HG02623 (cell line): ENCODE measurements around the gene PIP4K2A.
A peak's percentile ranks its signal among the peaks of the same experiment; 100 is the strongest.

Experiments used
- ATAC-seq: cut with Tn5 transposase; IDR thresholded peaks from one replicate; pipeline ENCODE4 v1.9.1; 2021; ENCODE audit warnings: moderate library complexity; ENCODE audit not compliant: unreplicated experiment

PIP4K2A gene

DNA sequence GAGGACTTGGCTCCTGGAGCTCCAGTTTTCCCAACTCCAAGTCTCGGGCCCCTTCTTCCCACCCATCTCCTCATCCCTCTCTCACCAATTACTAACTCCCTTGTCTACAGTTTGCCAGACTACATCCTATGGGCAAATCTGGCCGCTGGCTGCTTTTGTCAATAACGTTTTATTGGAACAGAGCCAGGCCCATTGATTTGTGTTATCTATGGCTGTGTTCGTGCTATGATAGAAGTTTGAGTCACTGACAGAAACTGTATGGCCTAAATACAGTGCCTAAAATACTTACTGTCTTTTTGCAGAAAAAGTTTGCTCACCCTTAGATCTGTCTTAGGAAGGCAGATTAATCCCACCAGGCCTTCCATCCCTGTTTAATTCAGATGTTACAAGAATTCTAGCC, 71.3 kb downstream of the PIP4K2A start:
- no peak for ATAC-seq

DNA sequence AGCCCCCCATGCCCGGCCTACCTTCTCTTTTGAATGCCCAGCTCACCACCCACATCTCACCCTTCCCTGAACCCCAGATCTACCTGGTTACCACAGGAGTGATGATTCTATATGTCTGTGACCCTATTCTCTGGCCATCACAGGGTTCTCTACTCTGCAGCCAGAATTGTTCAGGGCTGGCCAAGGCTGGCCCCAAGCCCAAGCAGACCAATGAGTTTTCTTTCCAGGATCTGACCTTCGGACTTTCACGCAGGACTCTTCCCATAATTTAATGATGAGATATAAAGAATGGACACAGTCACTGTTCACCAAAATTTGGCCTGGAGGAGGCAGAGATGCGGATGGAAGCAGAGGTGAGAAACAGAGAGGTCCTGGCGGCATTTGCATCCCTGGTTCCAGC, 72.6 kb downstream of the PIP4K2A start:
- no peak for ATAC-seq

DNA sequence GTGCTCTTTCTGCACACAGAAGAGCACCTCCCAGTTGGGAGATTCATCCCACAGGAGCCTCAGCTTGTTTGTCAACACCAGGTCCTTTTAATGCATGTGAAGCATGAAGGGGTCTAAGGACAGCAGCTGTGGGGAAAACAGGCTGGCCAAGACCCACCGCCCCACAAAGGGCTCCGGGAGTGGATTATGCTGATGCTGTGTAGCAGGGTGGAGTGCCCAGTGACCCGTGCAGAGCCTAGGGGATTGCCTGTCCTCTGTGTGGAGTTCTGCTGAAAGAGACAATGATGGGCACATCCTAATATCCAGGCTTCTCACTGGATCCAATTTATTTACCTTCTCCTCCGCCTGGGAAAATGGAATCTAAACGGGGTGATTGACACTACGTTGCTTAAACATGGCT, 74.0 kb downstream of the PIP4K2A start:
- ATAC-seq: no peak

DNA sequence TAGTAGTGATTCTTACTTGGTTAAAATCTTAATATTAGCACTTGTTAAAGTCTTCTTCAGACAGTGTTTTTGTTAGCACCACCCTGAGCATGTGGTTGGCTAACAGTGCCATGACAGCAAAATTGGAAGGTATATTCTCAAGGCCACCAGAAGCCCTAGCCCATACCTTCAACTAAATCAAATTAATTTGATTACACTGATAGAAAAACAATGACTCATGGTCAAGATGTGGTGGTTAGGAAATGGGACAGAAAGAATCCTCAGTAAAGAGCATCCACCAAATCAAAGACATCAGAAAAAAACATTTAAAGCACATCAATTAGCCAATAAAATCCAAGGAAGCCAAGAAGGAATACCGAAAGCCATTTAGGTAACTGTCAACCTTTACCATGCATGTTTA, 75.5 kb downstream of the PIP4K2A start:
- no peak for ATAC-seq

DNA sequence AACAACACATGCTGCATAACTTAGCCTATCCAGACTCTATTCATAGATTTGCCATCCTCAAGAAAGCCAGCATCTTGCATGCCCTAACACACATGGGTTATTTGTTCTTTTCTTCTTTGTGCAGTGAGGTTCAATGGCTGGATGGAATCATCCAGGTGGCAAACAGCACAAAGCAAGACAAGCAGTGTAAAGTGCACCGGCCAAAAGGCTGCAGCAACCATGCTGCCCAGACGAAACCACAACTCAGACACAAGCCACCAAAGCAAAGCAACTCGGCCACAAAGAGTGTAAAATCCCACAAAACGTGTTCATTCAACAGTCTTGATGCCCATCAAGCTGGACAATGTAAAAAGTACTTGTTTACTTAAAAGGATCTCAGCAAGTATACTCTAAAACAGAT, 76.9 kb downstream of the PIP4K2A start:
- no peak for ATAC-seq

DNA sequence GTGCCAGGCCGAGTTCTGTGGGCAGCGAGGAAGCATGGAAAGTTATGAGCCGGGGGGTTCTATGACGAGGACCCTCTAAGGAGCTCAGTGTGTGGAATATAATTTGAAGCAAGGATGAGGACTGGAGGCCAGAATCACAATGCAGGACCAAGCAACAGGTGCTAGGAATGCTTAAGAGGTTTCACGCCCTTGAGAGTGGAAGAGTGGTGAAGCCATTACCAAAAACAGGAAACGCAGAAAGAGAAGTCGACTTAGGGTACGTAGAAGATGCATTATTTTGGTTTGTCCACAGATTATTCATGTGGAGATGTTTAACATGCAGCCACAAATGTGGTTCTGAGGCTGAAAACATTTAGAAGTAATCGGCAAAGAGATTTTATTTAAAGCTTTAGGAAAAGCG, 78.7 kb downstream of the PIP4K2A start:
- no peak for ATAC-seq

DNA sequence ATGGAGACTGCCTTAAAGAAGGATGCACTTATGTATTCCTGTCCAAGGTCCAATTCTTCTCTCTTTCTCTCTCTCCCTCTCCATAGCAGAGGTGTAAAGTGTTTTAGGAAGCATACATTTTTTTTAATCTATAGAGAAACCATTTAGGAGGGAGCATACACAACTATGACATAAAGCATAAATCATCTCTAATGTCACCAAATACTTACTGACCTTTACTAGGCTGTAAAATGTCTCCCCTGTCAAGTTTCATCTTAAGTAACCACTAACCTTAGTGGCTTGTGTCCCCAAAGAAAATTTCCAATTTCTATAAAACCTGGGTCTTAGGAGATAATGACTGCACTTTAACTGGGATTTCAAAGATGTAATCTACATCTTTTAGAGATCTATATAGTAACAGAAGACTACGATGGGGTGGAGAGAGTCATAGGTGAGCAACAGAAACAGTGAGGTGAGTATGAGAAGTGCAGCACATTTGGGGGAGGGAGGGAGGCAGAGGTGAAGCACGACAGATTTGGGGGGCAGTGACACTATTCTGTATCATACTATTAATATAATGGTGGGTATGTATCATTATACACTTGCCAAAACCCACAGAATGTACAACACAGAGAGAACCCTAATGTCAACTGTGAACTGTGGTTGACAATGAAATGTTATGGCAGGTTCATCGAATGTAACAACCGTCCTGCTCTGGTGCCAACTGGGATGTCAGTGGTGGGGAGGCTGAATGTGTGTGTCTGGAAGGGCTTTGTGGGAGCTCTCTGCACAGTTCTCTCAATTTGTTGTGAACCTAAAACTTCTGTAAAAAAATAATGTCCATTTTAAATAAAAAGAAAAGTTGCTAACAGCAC, 79.5 kb downstream of the PIP4K2A start:
- ATAC-seq: no peak

DNA sequence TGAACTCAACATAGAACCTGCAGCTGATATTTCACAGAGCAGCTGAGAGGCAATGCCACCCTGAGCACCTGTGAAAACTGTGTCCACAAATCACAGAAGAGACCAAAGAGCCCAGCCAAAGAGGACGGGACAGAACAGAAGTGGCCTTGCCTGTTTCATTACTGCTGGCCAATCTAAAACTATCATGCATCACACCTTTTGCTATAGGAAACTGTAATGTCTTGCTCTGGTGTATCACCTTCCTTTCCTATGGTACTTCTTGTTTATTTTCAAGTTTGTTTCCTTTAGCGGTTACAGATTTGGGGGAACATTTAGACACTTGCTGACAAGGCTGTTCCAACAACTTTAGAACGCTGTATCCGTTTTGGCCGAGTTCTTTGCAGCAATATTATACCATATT, 80.3 kb downstream of the PIP4K2A start:
- no peak for ATAC-seq

DNA sequence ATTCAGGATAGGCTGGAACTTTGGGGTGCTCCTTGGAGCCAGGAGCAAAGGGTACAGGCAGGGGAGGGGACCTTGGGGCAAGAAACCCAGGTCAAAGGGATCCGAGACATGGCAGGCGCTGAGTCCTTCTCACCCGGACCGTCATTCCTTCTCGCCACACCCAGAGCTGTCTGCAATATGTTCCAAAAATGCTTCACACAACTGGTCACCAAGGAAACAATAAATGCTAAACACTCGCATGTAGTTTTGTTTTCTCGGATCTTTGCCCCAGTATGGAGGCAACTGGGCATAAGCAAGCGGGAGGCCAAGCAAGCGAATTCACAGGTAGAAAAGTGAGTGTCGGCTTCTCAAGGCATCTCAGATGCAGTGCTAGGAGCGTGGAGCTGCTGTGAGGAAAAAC, 80.8 kb downstream of the PIP4K2A start:
- no peak for ATAC-seq

DNA sequence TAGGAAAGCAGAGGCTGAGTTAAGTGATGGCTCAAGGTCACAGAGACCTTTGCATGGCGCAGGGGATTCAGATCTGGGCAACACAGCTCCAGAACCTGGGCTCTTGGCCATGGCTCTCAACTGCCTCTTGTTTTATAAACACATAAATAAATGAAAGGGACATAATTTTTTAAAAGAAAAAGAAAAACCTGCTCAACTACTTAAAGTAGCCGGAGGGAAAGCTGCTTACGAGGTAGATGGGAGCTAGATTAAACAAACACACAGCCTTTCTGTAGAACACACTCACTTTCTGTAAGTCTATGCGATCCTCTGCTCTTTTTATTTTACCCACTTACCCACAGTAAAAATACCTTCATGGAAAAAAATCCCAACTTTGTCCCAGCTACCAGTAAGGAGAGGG, 81.3 kb downstream of the PIP4K2A start:
- ATAC-seq: no peak

DNA sequence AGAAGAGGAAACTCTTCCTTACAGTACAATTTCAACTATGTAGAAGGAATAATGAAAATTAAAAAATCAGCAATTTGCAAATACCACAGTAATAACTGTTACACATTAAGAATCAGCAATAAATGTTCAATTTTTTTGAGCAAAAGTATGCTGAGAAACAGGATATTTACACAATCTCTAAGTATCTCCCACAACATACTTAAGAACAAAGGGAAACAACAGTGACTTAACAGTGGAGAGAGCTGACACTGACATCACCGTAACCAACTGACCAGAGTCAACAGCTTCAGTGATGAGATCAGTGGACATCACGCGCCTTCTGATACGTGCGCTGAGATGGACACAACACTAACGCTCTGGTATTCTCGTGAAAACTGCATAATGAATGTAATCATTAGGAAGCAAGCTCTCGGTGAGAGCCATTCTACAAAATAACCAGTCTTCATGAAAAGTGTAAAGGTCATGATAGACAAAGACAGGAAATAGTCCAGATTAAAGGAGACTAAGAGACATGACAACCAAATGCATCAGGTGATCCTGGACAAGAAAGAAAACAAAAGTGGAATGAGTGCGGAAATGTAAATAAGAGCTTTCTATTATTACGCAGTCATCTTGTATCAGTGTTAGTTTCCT, 82.6 kb downstream of the PIP4K2A start:
- no peak for ATAC-seq

DNA sequence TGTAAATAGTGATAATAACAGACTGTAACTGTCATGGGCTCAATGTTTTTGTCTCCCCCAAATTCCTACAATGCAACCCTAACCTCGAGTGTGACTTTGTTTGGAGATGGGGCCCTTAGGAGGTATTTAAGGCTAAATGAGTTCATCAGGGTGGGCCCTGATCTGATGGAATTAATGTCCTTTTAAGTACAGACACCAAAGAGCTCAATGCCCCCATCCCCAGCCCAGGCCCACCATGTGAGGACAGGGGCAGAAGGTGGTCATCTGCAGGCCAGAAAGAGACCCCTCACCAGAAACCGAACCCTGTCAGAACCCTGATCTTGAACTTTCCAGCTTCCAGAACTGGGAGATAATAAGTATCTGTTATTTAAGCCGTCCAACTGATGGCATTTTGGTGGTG, 83.2 kb downstream of the PIP4K2A start:
- no peak for ATAC-seq

DNA sequence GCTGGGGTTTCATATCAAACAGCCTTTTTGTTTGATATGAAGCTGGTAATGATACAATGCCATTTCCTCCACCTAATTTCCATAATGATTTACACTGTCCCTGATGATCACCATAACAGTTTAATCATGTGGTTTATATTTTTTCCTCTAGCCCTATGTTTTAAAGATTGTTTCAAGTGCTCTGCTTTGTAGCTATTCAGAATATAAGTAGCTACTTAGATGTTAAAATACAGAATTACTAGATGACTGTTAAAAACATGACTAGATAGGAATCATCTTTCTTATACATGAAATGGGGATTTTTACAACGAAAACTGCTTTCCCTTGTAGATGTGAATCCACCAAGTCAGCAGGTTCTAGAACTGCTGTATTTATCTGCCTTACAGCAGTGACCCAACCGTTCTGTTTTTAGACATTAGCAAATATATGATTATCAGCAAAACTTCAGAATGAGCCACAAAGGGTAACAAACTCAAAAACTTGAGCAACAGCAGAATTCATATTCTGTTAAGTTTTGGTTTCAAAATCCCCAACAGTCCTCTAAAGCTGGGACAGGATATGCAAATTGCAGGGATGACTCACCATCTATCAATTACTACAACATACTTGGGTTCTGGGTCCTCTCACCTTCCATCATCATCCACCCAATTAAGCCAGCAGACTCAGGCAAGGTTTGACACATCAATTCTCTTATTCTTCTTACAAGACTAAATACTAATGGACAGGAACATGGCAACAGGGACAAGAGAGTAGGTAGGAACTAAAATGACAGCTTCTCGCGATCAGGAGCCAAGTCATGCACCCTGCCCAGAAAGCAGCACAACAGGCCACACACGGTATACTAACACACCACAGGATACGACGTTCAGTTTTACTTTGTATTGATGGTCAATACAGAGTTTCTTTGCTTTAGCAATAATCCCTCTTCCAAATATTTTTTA, 83.9 kb downstream of the PIP4K2A start:
- ATAC-seq: peak; percentile 83

DNA sequence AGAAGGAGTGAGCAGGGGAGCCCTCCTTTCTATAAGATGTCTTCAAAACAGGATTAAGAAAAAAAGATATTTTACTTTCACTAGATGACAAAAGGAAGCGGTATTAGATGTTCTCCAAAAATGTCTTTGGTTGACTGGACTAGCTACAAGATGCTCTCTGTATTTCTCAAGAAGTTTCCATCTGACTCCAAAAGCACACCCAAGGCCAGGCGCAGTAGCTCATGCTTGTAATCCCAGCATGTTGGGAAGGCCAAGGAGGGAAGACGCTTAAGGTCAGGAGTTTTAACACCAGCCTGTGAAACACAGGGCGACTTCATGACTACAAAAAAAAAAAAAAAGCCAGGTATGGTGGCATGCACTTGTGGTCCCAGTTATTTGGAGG, 84.5 kb downstream of the PIP4K2A start:
- peak; percentile 29 for ATAC-seq

DNA sequence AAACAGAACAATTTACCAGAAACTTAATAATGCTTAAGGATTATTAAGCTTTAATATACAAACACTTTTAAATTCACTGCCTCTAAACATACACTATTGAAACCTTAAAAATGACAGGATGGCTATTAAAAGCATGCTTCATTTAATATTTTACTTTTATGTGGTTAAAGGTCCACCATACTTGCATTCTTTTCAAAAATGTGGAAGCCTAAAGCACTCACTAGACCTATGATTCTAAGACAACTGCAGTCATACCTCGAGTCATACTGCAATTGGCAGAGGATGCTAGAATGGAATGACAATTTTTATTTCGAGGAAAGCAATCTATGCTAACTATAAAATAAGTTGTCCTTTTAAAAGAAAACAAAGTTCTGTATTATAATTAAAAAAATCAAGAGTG, 85.3 kb downstream of the PIP4K2A start:
- ATAC-seq: no peak

DNA sequence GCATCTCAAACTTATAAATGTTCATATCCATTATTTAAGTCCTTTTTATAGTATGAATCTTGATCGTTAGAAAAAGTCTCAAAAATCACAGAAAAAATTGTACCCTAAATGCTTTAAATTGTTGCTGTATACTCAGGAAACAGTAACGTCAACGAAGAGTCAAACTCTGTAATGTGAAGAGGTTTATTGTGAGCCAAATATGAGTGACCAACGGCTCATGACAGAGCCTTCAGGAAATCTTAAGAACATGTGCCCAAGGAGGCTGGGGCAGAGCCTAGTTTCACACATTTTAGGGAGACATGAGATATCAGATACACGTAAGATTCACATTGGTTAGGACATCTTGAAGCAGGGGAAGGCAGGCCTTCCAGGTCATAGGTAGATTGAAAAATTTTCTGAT, 86.1 kb downstream of the PIP4K2A start:
- ATAC-seq: no peak

DNA sequence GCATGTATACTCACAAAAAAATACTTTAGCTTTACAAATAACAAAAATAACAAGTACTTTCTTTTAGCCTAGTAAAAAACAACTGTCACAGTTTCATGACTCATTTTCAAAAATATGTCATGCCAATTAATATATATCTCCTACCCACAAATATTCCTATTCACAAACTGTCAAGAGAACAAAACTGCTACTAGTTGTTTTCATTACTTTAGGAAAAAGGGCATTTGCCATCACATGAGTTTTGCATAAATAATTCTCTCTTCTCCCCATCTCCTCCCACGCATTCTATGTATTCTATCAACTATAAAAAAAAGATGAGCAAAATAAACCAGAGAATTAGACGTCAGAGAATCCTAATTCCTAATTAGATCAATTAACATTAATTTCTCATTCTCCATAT, 87.6 kb downstream of the PIP4K2A start:
- ATAC-seq: no peak

DNA sequence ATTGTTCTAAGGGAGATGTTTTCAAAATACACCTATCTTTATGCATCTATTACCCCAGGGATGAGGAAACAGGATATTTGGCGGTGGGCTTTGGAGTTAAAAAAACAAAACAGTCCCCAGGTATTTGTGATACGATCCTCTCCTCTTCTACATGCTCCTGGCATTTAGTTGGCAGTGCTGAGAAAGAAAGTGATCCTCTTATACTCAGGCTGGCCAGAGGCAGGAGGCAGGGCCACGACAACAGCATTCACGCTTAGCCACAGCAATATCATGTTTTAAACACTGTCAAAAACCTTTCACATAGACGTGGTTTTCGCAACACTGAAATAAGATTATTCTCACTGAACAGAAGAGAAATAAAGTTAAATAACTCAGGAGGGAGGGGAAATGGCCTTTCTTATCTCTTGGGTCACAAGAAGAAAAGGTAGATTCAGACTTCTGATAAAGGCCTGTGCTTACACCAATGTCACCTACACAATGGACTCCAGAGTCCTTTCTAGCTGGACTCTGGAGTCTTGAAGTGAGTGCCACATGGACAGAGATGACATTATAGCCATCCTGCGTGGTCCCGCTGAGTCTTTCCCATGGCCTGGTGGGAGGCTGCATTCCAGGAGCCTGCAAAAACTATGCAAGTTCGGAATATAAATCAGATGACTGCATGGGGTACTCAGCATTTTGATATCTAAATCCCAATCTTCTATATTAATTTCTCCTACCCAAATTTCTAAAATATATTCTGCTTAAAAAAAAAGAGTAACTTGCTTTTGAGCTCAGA, 88.7 kb downstream of the PIP4K2A start:
- no peak for ATAC-seq

DNA sequence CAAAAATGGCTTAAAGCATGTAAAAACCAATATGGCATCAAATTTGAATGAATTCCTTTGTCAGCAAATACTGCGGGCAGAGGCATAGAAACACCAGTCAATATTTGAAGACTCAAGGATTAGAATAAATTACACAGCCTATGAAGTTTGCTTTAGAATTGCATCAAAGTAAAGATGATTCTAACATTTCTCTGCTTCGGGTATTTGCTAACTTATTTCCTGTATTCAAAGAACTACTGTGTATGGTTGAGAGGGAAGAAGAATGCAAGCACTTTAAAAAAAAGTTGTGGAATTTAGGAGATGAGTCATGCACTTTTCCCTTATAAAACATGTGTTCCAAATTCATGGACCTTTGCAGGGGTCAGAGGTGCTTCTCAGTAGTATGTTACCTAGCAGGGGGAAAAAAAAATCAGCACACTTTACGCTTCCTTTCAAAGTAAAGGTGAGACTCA, 90.1 kb downstream of the PIP4K2A start:
- no peak for ATAC-seq

DNA sequence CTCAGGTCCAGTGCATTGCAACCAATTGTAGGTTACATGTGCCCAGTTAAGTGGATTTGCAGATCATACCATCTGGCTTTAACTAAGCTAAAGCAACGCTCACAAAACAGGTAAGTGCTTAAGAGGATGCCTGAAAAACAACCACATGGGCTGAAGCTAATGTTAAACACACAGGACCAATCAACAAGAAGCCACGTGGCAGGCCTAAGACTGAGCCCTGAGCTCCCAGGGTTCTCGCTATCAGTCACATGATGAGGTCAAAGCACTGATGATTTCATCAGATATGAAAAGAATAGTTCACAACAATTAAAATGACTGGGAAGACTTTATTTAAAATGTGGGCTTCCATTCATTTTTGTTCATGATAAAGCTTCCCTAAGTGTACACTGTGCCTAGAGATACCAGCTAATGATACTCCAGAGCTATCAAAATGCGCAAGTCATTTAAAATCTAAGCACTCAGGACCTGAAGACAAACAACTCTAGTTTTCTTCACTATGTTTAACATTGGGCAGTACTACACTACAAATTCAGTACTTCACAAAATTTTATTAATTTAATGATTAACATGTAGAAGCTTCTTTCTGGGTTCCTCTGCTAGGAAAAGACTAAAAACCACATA, 90.6 kb downstream of the PIP4K2A start:
- ATAC-seq: no peak
